Measurements from ENCODE around the gene FURIN. TPM values are rescaled to one million over a fixed set of nuclear protein-coding genes. Genes with fewer than 3 reads are reported as not detected.

FURIN gene
- 19.6 and 30.9 TPM in 2 replicates for polyA plus RNA-seq (2011; rRNA removed)
- polyA minus RNA-seq (2011; rRNA and poly(A)+ RNA removed): 26.6 and 31.0 TPM in 2 replicates

DNA sequence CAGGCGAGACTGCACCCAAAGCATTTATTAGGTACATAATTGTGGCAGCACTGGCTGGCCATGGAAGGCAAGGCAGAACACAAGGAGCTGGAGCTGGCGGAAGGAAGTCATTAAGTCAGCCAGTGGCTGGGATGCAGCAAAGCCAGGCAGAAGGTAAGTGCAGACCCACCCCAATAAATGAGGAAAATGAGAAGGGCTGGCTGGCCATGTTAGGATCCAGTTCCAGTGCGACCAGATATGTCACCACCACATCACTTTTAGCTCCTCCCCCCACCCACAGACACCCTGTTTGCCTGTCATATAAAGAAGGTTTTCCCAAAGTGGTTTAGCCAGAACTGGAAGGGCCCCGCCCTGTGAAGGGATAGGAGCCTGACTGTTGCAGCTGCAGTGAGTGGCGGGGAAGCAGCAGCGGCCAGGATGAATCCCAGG is at the start of gene FURIN:
TSS of gene FURIN (plus strand) at position 328 of the 429 bp plus-strand sequence. CDS start 7,153 bp downstream, outside the sequence.
- no peaks in the 10 kb centered on the region for H3K27me3 ChIP-seq (ENCODE audit: control insufficient read depth, insufficient read depth, low read length)
- no peak for DNase-seq (ENCODE audit: low read depth)
- H3K36me3 ChIP-seq (ENCODE audit: control insufficient read depth, insufficient read depth, low read length): peaks cover 1% of the 10 kb centered on the region; the same call in 1 of the 2 replicates
- H3K4me3 ChIP-seq (ENCODE audit: low read depth, low read length): no peak within 1 kb of the TSS
- ChIA-PET CTCF (no interaction called here), POLR2A (interaction anchor here (0.6 kb wide), 1 partner anchor 9 kb away, joined by 15 read pairs; no protein-coding TSS in a partner anchor)
- TF ChIP-seq, protein P1, sequence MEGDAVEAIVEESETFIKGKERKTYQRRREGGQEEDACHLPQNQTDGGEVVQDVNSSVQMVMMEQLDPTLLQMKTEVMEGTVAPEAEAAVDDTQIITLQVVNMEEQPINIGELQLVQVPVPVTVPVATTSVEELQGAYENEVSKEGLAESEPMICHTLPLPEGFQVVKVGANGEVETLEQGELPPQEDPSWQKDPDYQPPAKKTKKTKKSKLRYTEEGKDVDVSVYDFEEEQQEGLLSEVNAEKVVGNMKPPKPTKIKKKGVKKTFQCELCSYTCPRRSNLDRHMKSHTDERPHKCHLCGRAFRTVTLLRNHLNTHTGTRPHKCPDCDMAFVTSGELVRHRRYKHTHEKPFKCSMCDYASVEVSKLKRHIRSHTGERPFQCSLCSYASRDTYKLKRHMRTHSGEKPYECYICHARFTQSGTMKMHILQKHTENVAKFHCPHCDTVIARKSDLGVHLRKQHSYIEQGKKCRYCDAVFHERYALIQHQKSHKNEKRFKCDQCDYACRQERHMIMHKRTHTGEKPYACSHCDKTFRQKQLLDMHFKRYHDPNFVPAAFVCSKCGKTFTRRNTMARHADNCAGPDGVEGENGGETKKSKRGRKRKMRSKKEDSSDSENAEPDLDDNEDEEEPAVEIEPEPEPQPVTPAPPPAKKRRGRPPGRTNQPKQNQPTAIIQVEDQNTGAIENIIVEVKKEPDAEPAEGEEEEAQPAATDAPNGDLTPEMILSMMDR (IDR thresholded peaks at IDR 0.05; ENCODE audit: insufficient read depth, low read depth, low read length): no peak

DNA sequence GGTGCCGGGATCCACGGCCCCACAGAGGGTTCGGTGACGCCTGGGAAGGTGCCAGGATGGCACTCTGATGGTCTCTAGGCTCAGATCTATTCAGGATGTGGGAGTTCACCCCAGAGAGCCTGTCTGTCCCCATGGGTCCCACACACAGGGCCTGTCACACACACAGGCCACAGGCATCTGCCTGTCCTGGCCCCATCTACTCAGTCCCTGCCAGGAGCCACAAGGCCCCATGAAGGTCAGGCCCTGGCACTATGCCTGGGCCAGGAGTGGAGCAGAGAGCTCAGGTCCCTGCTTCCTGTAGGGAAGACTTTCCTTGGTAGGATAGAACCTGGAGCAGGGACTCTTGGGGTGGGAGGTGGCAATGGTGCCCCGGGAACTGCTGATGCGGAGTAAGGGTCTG is 49.0 kb upstream of the FURIN start:
- Histone ChIP-seq H3K27me3 (ENCODE audit: control insufficient read depth, insufficient read depth, low read length) (peaks cover 2% of the 10 kb centered on the region; the same call in 1 of the 2 replicates), H3K4me3 (ENCODE audit: low read depth, low read length) (no peak overlapping the region), H3K36me3 (ENCODE audit: control insufficient read depth, insufficient read depth, low read length) (no peaks in the 10 kb centered on the region)
- no peak for DNase-seq (ENCODE audit: low read depth)
- TF ChIP-seq, protein P1 (IDR thresholded peaks at IDR 0.05; ENCODE audit: insufficient read depth, low read depth, low read length): no peak
- ChIA-PET CTCF (no interaction called here), POLR2A (no interaction called here)

DNA sequence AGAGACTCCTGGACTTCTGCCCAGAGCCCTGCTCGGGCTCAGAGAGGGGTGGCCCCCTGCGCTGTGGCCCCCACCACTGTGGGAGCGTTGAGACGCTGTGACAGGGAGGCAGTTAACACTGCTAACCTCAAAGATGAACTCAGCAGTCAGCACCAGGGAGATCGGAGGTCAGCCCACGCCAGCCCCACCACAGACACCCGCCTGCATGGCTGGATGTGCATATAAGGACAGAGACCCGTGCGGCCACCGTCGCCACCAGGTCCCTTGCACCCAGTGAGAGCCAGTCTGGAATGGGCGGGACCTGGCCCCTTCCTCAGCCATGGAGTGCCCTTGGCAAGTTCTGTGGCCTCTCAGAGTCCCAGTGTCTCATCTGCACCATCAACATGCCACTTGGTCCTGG is 48.5 kb upstream of the FURIN start:
- ChIA-PET CTCF (no interaction called here), POLR2A (no interaction called here)
- Histone ChIP-seq H3K36me3 (ENCODE audit: control insufficient read depth, insufficient read depth, low read length) (no peaks in the 10 kb centered on the region), H3K27me3 (ENCODE audit: control insufficient read depth, insufficient read depth, low read length) (peaks cover 2% of the 10 kb centered on the region; the same call in 1 of the 2 replicates), H3K4me3 (ENCODE audit: low read depth, low read length) (no peak overlapping the region)
- TF ChIP-seq, protein P1 (IDR thresholded peaks at IDR 0.05; ENCODE audit: insufficient read depth, low read depth, low read length): no peak
- DNase-seq (ENCODE audit: low read depth): no peak

DNA sequence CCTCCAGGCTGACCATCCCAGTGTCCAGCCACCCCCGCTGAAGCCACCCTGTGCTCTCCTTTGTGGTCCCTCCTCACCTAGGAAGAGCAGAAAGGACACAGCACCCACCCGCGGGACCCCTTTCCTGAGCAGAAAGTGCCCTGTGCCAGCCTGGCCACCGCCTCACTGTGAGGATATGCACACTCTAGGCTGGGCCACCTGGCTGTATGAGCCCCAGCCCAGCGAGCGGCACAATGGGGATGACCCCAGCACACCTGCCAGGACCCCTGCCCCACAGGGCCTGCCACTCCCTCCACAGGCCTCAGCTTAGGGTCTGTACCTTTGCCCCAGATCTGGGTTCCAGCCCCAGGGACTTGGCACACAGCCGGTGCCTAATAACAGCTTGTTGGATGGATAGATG is 47.9 kb upstream of the FURIN start:
- TF ChIP-seq, protein P1 (IDR thresholded peaks at IDR 0.05; ENCODE audit: insufficient read depth, low read depth, low read length): no peak
- no peaks in the 10 kb centered on the region for H3K36me3 ChIP-seq (ENCODE audit: control insufficient read depth, insufficient read depth, low read length)
- DNase-seq (ENCODE audit: low read depth): no peak
- no peak overlapping the region for H3K4me3 ChIP-seq (ENCODE audit: low read depth, low read length)
- CTCF ChIA-PET: no interaction called here
- POLR2A ChIA-PET: no interaction called here
- H3K27me3 ChIP-seq (ENCODE audit: control insufficient read depth, insufficient read depth, low read length): peaks cover 2% of the 10 kb centered on the region; the same call in 1 of the 2 replicates

DNA sequence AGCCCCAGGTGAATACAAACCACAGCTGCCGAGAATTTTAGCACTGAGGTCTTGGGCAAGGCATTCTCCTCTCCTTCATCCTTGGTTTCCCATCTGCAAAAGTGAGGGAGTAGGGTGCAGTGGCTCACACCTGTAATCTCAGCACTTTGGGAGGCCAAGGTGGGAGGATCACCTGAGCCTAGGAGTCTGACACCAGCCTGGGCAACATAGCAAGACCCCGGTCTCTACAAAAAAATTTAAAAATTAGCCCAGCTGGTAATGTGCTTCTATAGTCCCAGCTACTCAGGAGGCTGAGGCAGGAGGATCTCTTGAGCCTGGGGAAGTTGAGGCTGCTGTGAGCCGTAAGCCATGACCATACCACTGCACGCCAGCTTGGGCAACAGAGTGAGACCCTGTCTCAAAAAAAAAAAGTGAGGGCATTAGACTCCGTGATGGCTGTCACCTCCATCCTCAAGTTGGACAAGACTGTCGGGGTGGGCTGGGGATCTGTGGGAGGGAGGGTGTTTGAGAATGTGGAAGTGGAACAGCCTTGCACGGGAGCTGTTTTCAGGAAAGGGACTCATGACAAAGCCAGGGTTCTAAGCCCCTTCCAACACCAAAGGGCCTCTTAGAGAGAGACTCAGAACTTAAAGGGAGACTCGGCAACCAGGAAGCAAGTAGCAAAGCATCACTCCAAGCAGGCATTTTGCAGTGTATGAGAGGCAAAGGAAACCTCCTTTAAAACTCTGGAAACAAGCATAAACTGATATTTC is 46.0 kb upstream of the FURIN start:
- TF ChIP-seq, protein P1 (IDR thresholded peaks at IDR 0.05; ENCODE audit: insufficient read depth, low read depth, low read length): no peak
- POLR2A ChIA-PET: no interaction called here
- no peak overlapping the region for H3K4me3 ChIP-seq (ENCODE audit: low read depth, low read length)
- DNase-seq (ENCODE audit: low read depth): no peak
- H3K36me3 ChIP-seq (ENCODE audit: control insufficient read depth, insufficient read depth, low read length): no peaks in the 10 kb centered on the region
- CTCF ChIA-PET: no interaction called here
- H3K27me3 ChIP-seq (ENCODE audit: control insufficient read depth, insufficient read depth, low read length): peaks cover 2% of the 10 kb centered on the region; the same call in 1 of the 2 replicates

All from BJ (cell line).